Transverse colon (tissue), 4 donors: Measurements from ENCODE around the gene KRT2.

ENCODE experiments used
- CTCF ChIP-seq, 5 experiments: fragments of 200-600 bp in 3 of 5; fragments of 450-650 bp in 2 of 5; sonication (generic) in 3 of 5; IDR thresholded peaks; 1 replicate in 2 of 5; 2 replicates in 3 of 5; pipeline ENCODE4 v1.5.1; 2016 to 2017; ENCODE audit warnings: antibody characterized with exemption in 5 of 5, inconsistent platforms in 3 of 5, mild to moderate bottlenecking in 2 of 5, moderate library complexity in 1 of 5
- POLR2A ChIP-seq: fragments of 450-650 bp; IDR thresholded peaks from one replicate; pipeline ENCODE4 v1.6.1; 2016; ENCODE audit warnings: antibody characterized with exemption, mild to moderate bottlenecking, moderate library complexity
- POLR2AphosphoS5 ChIP-seq, 3 donors: sonication (generic); formaldehyde crosslinking; IDR thresholded peaks; one replicate each; pipeline ENCODE4 v1.6.1; 2016; ENCODE audit warnings: antibody characterized with exemption in 3 of 3

GRCh38 chr12:52660934-52661499 is 9.0 kb upstream of the KRT2 start:
- TF ChIP-seq POLR2A (no peak), POLR2AphosphoS5 (IDR thresholded peaks at IDR 0.05) (no peak), CTCF (IDR thresholded peaks at IDR 0.05) (no peak)
